Measurements from ENCODE around the gene ADIPOR2.

DNA sequence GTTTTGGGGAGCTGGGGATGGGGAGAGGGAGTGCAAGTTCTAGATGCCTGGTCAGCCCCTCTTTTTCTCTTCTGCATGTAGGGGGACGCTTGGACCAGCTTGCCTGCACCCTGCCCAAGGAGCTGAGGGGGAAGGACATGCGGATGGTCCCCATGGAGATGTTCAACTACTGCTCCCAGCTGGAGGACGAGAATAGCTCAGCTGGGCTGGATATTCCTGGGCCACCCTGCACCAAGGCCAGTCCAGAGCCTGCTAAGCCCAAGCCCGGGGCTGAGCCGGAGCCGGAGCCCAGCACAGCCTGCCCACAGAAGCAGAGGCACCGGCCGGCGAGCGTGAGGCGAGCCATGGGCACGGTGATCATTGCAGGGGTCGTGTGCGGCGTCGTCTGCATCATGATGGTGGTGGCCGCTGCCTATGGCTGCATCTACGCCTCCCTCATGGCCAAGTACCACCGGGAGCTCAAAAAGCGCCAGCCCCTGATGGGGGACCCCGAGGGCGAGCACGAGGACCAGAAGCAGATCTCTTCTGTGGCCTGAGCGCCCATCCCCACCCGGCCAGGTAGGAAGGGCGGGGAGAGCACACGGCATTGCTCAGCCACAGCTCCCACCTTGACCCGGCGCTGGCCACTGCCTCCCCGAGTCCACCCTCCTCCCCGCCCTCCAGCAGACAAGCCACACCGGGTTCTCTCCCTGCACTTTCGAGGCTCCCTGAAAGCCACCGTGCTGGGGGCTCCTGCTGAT, 143.5 kb downstream of the ADIPOR2 start:
- TF ChIP-seq POLR2A (IDR thresholded peaks at IDR 0.05; ENCODE audit: low read depth) (no peak), EP300 (IDR thresholded peaks at IDR 0.05) (no peak), POLR2AphosphoS5 (IDR thresholded peaks at IDR 0.05) (no peak)
- TF ChIP-seq, protein P1, sequence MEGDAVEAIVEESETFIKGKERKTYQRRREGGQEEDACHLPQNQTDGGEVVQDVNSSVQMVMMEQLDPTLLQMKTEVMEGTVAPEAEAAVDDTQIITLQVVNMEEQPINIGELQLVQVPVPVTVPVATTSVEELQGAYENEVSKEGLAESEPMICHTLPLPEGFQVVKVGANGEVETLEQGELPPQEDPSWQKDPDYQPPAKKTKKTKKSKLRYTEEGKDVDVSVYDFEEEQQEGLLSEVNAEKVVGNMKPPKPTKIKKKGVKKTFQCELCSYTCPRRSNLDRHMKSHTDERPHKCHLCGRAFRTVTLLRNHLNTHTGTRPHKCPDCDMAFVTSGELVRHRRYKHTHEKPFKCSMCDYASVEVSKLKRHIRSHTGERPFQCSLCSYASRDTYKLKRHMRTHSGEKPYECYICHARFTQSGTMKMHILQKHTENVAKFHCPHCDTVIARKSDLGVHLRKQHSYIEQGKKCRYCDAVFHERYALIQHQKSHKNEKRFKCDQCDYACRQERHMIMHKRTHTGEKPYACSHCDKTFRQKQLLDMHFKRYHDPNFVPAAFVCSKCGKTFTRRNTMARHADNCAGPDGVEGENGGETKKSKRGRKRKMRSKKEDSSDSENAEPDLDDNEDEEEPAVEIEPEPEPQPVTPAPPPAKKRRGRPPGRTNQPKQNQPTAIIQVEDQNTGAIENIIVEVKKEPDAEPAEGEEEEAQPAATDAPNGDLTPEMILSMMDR (IDR thresholded peaks at IDR 0.05): no peak

All from esophagus muscularis mucosa (tissue), 4 donors.